Measurements from ENCODE around the gene FAM229B. TPM values are rescaled to one million over a fixed set of nuclear protein-coding genes. Genes with fewer than 3 reads are reported as not detected.

FAM229B gene
- total and polyA plus RNA-seq, 2 of the 8 experiments (the other 6 are each of a cell fraction or from before 2014, with no cell fraction given), result 10.0 to 10.4 TPM

DNA sequence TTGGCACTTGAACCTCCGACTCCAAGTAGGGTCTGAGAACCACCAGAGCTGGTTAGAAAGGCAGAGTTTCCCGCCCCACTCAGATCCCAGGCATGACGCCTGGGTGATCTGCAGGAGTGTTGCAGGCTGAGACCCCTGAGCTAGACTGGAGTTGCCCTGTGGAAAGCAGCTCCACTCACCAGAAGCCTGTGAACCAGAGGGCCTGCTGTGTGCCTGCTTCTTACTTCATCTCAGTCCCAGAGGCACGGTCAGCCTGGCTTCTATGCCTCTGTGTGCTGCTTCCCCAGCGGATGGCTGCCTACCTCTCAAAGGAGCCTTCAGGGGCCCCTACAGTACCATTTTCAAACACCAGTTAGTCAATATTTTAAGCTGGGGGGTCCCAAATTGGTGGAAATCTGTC, 49.1 kb upstream of the FAM229B start:
- DNase-seq (ENCODE audit: low read depth in 1 of 2, low spot score in 2 of 2) (no peak), FAIRE-seq (no peak)
- Histone ChIP-seq H4K20me1 (replicated peaks in 1 of 2; ENCODE audit: control insufficient read depth in 1 of 2, insufficient read depth in 2 of 2, low read length in 2 of 2) (no peaks in the 10 kb centered on the region), H3K9ac (replicated peaks in 1 of 4; ENCODE audit: extremely low read depth in 1 of 4, low read depth in 3 of 4, low read length in 3 of 4) (no peak overlapping the region), H3K4me1 (replicated peaks in 1 of 4; ENCODE audit: control insufficient read depth in 3 of 4, insufficient read depth in 4 of 4, low read length in 3 of 4) (no peaks in the 10 kb centered on the region), H3K23ac (ENCODE audit: insufficient read length) (no peak overlapping the region), H3K27me3 (replicated peaks in 1 of 4; ENCODE audit: control insufficient read depth in 3 of 4, extremely low read depth in 1 of 4, insufficient read depth in 3 of 4, low read length in 3 of 4) (no peaks in the 10 kb centered on the region), H3K79me1 (ENCODE audit: low read depth, low read length) (no peaks in the 10 kb centered on the region), H3K23me2 (ENCODE audit: low read depth, low read length) (peaks cover 1% of the 10 kb centered on the region; the same call in 1 of the 2 replicates), H4K8ac (ENCODE audit: extremely low read depth, insufficient read depth, low read length) (no peak overlapping the region), H4K91ac (replicated peaks; ENCODE audit: insufficient read length, low read length) (no peak overlapping the region), H2BK20ac (ENCODE audit: low read length) (no peak overlapping the region), H3K79me2 (ENCODE audit: control insufficient read depth in 1 of 2, insufficient read depth in 2 of 2, low read length in 2 of 2) (no peaks in the 10 kb centered on the region; a peak in 1 of 4 replicates), H3K4me2 (ENCODE audit: insufficient read depth in 1 of 2, low read depth in 2 of 2, low read length in 2 of 2) (no peak overlapping the region), H3K9me3 (ENCODE audit: insufficient read depth in 2 of 2, low read depth in 1 of 2, low read length in 1 of 2) (no peaks in the 10 kb centered on the region), H3K36me3 (ENCODE audit: control insufficient read depth in 2 of 4, insufficient read depth in 4 of 4, low read length in 3 of 4) (no peaks in the 10 kb centered on the region), H2BK15ac (ENCODE audit: low read length) (no peak overlapping the region), H3K4me3 (ENCODE audit: extremely low read depth in 1 of 4, insufficient read depth in 2 of 4, low read depth in 3 of 4, low read length in 4 of 4) (no peak overlapping the region), H2BK5ac (ENCODE audit: low read depth, low read length) (no peak overlapping the region), H2AK5ac (ENCODE audit: low read depth, low read length) (no peak overlapping the region), H3K27ac (ENCODE audit: low read depth, low read length) (no peak overlapping the region), H2AFZ (ENCODE audit: low read length) (0 out of 2 replicates have a peak overlapping the region, but pooled peaks have one; percentile 6), H3K56ac (replicated peaks; ENCODE audit: insufficient read length, low read depth, low read length) (peak overlapping the region; percentile 25), H4K5ac (ENCODE audit: insufficient read length, low read depth, low read length) (no peak overlapping the region), H3K18ac (ENCODE audit: extremely low read depth, low read length) (no peak overlapping the region), H2BK120ac (replicated peaks; ENCODE audit: low read depth, low read length) (no peak overlapping the region), H3K4ac (replicated peaks; ENCODE audit: insufficient read length, low read depth, low read length) (no peak overlapping the region), H3K14ac (ENCODE audit: insufficient read length) (no peak overlapping the region), H2BK12ac (ENCODE audit: low read depth, low read length) (no peak overlapping the region)
- ChIA-PET CTCF (ENCODE audit: partially characterized antibody) (interaction anchor here (0.6 to 9.7 kb wide), 12 partner anchors 11 to 407 kb away, joined by 3 to 102 read pairs (median 4); no protein-coding TSS in a partner anchor), POLR2A (ENCODE audit: partially characterized antibody) (no interaction called here)
- WGBS, 2 experiments (ENCODE audit: extremely low coverage in 1 of 2, insufficient coverage in 1 of 2, insufficient read length in 1 of 2, insufficient replicate concordance in 2 of 2, low coverage in 1 of 2, low lambda C conversion rate in 2 of 2, missing lambda C conversion rate in 1 of 2), result 88% methylated on average over 5 of the region's 5 CpGs; no CpG with 5 or more reads in 1 of the 2 experiments
- TF ChIP-seq CHD1 (IDR thresholded peaks at IDR 0.05; ENCODE audit: low read depth, low read length), result no peak
- no peak for TF ChIP-seq NANOG (IDR thresholded peaks at IDR 0.05; ENCODE audit: insufficient read depth, low read depth, low read length, poor library complexity, severe bottlenecking)
- no peak for TF ChIP-seq SIX5 (IDR thresholded peaks at IDR 0.05; ENCODE audit: low read depth, low read length)
- no peak for TF ChIP-seq SAP30 (IDR thresholded peaks at IDR 0.05; ENCODE audit: insufficient read depth, insufficient replicate concordance, low read length)
- no peak for TF ChIP-seq JUND (IDR thresholded peaks at IDR 0.05; ENCODE audit: low read length)
- TF ChIP-seq ZNF274 (IDR thresholded peaks at IDR 0.05; ENCODE audit: borderline replicate concordance, extremely low read depth, low read length), result no peak
- TF ChIP-seq JUN (IDR thresholded peaks at IDR 0.05; ENCODE audit: low read depth, low read length), result no peak
- no peak for TF ChIP-seq TCF12 (IDR thresholded peaks at IDR 0.05; ENCODE audit: low read depth, low read length)
- TF ChIP-seq TBP (IDR thresholded peaks at IDR 0.05; ENCODE audit: low read depth, low read length), result no peak
- no peak for TF ChIP-seq TEAD4 (IDR thresholded peaks at IDR 0.05; ENCODE audit: low read depth, low read length)
- no peak for TF ChIP-seq KDM5A (IDR thresholded peaks at IDR 0.05; ENCODE audit: low read length)
- no peak for TF ChIP-seq SIN3A (conservative IDR thresholded peaks at IDR 0.05 in 1 of 2, IDR thresholded peaks at IDR 0.05 in 1 of 2; ENCODE audit: low read depth in 1 of 2, low read length in 2 of 2)
- TF ChIP-seq RNF2 (IDR thresholded peaks at IDR 0.05; ENCODE audit: borderline replicate concordance, low read depth, low read length, missing control alignments, poor library complexity, severe bottlenecking), result no peak
- no peak for TF ChIP-seq EZH2 (IDR thresholded peaks at IDR 0.05; ENCODE audit: low read depth, low read length, severe bottlenecking)

All from H1 (cell line).